Stimulated activated CD8-positive, alpha-beta memory T cell treated with anti-CD3 and anti-CD28 coated beads, Interleukin-15, amount 100 ng/mL, for 24 hours (primary cell): Measurements from ENCODE around the gene ZCCHC14.
"Not testable (repeated sequence)": the region's sequence is repeated elsewhere in the genome, so short reads cannot be mapped to it uniquely, and the experiment has no call there.

ENCODE experiments used
- DNase-seq: peaks from one replicate; pipeline ENCODE4 v3.0.0-alpha.2; 2020; ENCODE audit warnings: low read depth

Gene ZCCHC14

GRCh38 chr16:87477209-87477981 lies 15.4 kb downstream of the ZCCHC14 start:
- not testable (repeated sequence) for DNase-seq

- DNase-seq, result no peak
Observed at GRCh38 chr16:87474566-87474996, 18.2 kb downstream of the ZCCHC14 start.

GRCh38 chr16:87474017-87474416 lies 18.8 kb downstream of the ZCCHC14 start:
- DNase-seq, result no peak

DNA sequence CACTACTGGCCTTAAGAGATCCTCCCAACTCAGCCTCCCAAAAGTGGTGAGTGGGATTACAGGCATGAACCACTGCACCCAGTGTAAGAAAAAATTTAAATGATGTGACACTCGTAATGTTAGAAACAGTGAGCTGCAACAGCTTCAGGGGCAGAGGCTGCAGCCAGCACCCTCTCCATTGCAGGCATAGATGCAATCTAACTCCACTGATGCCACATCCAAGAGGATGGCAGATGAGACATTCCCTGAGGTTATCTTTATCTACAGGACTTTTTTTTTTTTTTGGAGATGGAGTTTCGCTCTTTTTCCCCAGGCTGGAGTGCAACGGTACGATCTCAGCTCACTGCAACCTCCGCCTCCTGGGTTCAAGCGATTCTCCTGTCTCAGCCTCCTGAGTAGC lies 19.9 kb downstream of the ZCCHC14 start:
- no peak for DNase-seq

- no peak for DNase-seq
Observed at GRCh38 chr16:87472142-87472778, 20.6 kb downstream of the ZCCHC14 start.

GRCh38 chr16:87471278-87472141 lies 21.3 kb downstream of the ZCCHC14 start:
- DNase-seq, result no peak

DNA sequence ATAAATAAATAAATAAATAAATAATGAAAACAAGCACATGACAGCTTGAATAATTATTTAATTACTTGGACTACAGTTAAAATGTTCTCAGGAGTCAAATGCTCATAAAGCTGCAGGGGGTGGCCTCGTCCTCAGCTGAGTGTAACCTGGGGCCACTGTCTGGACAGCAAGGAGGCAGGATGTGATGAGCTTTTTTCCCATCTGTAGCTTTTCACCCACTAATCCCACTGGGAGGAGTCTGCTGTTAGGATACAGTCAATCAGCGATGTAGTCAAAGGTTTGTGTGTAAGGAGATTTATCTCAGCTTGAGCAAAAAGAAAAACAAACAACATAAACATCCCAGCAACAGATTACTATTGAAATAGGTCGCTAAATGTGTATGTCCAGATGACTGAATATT lies 22.5 kb downstream of the ZCCHC14 start:
- no peak for DNase-seq

GRCh38 chr16:87469169-87469568 lies 23.7 kb downstream of the ZCCHC14 start:
- DNase-seq, result no peak

DNA sequence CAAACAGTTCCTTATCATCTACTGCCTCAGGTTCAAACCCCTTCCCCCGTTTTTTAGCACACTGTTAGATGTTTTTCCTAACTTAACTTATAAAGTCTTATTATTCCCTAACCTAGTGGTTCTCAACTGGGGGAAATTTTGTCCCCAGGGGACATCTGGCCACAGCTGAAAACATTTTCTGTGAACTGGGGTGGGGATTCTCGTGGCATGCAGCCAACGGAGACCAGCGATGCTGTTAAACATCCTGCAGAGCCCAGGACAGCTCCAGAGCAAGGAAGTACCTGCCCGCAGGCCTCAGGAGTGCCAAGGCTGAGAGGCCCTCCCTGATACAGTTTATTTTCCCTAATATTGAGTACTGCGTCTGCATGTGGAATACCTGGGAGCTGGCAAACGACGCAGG lies 24.3 kb downstream of the ZCCHC14 start:
- DNase-seq, result no peak

- DNase-seq, result no peak
Observed at GRCh38 chr16:87466975-87467501, 25.8 kb downstream of the ZCCHC14 start.

DNA sequence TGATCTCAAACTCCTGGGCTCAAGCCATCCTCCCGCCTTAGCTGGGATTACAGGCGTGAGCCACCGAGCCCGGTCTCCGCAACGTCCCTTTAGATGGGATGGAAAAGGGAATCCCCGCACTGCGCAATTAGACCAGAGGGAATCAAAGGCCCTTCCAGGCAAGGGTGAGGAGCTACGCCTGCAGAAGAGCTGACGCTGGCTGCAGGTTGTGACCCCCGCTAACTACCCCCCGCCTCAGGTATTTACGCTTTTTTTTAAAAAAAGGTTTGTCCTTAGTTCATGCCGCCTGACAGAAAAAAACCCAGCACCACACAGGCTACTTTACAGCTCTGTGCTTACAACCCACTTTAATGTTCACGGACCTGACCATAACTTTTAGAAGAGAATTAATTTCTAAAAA lies 26.9 kb downstream of the ZCCHC14 start:
- no peak for DNase-seq

DNA sequence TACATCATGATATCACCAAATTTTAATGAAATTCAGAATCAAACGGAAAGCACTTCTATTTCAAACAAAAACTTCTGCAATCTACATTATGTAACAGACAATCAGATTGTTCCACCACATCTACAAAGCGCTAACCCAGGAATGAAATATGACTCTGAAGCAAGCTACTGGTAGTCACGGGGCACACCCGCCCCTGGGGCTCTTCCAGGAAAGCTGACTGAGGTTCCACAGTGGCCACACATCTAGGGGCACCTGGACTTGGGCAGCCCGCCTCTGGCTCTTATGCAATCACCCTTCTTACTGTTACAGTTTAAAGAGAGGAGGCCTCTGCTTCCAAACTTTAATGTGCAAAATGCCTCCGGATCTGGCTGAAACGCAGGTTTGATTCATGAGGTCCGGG lies 27.5 kb downstream of the ZCCHC14 start:
- no peak for DNase-seq

- no peak for DNase-seq
Observed at GRCh38 chr16:87464691-87465300, 28.0 kb downstream of the ZCCHC14 start.

GRCh38 chr16:87463722-87464690 lies 28.8 kb downstream of the ZCCHC14 start:
- no peak for DNase-seq

DNA sequence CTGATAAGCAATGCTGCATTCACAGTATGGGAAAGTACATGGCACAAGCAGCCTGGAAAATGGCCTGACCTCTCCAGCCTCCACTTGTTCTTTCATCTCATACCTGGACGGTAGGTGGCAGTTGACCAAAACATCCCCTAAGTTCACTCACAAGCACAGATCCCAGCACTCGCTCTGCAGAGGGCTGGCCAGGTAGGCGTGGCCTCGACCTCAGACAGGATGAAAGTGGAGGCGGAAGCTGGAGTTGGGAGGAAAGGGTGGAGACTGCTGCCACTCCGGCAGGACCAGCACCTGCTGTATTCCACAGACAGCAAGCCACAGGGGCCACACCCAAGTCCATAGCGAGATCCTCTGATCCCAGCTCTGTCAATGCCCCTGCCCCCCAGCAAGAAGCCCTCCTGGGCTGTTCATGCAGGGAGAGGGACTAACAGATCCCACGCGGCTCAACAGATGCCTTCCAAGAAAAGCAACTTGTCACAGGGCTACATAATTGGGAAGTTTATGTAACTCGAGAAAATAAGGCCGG lies 31.3 kb downstream of the ZCCHC14 start:
- no peak for DNase-seq

- no peak for DNase-seq
Observed at GRCh38 chr16:87460936-87461335, 31.9 kb downstream of the ZCCHC14 start.

DNA sequence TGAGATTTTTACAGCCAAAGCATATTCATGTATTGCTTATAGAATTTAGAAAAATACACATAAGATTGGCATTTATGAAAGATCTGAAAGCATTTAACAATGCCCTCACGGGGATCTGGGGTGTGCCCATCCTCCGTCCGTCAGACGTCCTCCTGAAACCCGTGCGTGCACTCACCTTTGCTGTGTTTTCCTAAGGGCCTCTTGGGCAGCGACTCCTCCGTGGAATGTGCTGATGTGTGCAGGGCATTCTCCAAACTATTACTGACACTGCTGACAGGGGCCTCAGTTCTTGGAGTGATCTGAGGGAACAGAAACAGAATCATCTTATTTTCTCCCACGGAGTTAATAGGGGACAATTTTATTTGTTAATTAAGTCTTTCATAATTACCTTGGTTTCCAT lies 33.0 kb downstream of the ZCCHC14 start:
- no peak for DNase-seq

DNA sequence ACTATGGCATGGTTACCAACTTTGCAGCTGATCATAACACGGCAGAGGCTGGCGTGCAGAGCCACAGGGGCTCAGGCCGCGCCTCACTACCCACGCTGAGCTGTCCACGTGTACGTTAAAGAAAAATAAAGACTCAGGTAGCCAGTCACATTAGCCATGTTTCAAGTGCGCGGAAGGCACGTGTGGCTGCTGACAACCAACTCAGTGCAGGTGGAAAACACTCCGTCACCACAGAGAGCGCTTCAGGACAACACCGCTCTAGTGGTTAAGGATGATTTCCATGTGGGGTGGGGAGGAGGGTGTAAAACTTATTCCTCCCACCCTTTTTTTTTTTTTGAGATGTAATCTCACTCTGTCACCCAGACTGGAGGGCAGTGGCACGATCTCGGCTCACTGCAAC lies 33.8 kb downstream of the ZCCHC14 start:
- no peak for DNase-seq

- no peak for DNase-seq
Observed at GRCh38 chr16:87458424-87458915, 34.4 kb downstream of the ZCCHC14 start.

GRCh38 chr16:87457709-87458423 lies 35.0 kb downstream of the ZCCHC14 start:
- no peak for DNase-seq
